Uterus (tissue), 2 donors: ENCODE results near the gene SNAI1.

ENCODE experiments used
- POLR2A ChIP-seq, 2 donors: fragments of 450-650 bp; IDR thresholded peaks; one replicate each; pipeline ENCODE4 v1.6.1; 2016; ENCODE audit warnings: antibody characterized with exemption in 2 of 2, mild to moderate bottlenecking in 1 of 2, moderate library complexity in 1 of 2
- TF ChIP-seq, protein P1 (sequence below), 4 experiments: fragments of 200-600 bp in 2 of 4; fragments of 450-650 bp in 2 of 4; sonication (generic) in 2 of 4; IDR thresholded peaks; one replicate each; pipeline ENCODE4 v1.5.1; 2016 to 2019; ENCODE audit warnings: antibody characterized with exemption in 4 of 4, mild to moderate bottlenecking in 2 of 4, moderate library complexity in 1 of 4

- TF ChIP-seq, protein P1, sequence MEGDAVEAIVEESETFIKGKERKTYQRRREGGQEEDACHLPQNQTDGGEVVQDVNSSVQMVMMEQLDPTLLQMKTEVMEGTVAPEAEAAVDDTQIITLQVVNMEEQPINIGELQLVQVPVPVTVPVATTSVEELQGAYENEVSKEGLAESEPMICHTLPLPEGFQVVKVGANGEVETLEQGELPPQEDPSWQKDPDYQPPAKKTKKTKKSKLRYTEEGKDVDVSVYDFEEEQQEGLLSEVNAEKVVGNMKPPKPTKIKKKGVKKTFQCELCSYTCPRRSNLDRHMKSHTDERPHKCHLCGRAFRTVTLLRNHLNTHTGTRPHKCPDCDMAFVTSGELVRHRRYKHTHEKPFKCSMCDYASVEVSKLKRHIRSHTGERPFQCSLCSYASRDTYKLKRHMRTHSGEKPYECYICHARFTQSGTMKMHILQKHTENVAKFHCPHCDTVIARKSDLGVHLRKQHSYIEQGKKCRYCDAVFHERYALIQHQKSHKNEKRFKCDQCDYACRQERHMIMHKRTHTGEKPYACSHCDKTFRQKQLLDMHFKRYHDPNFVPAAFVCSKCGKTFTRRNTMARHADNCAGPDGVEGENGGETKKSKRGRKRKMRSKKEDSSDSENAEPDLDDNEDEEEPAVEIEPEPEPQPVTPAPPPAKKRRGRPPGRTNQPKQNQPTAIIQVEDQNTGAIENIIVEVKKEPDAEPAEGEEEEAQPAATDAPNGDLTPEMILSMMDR (IDR thresholded peaks at IDR 0.05): no peak
- TF ChIP-seq POLR2A (IDR thresholded peaks at IDR 0.05): no peak
These were observed 44.9 kb downstream of the SNAI1 start for GRCh38 chr20:50027611-50028105.
